Glutamatergic neuron (in vitro differentiated cells): ENCODE measurements around the gene PBX3. TPM values are rescaled to one million over a fixed set of nuclear protein-coding genes. Genes with fewer than 3 reads are reported as not detected.

ENCODE experiments used
- DNase-seq: peaks from one replicate; pipeline ENCODE4 v3.0.0; 2022
- H3K27ac Mint-ChIP-seq: one replicate; pipeline ENCODE4 v1.8.0; 2020; ENCODE audit warnings: mild to moderate bottlenecking, mixed read lengths, inconsistent platforms; ENCODE audit not compliant: unreplicated experiment
- H3K27me3 Mint-ChIP-seq: one replicate; pipeline ENCODE4 v1.8.0; 2020; ENCODE audit warnings: mild to moderate bottlenecking, moderate library complexity, mixed read lengths, inconsistent platforms; ENCODE audit not compliant: unreplicated experiment
- H3K36me3 Mint-ChIP-seq: one replicate; pipeline ENCODE4 v1.8.0; 2020; ENCODE audit warnings: mild to moderate bottlenecking, mixed read lengths, inconsistent platforms; ENCODE audit not compliant: unreplicated experiment
- H3K4me1 Mint-ChIP-seq: one replicate; pipeline ENCODE4 v1.8.0; 2020; ENCODE audit warnings: mild to moderate bottlenecking, low read depth, mixed read lengths, inconsistent platforms; ENCODE audit not compliant: unreplicated experiment
- H3K4me3 Mint-ChIP-seq: one replicate; pipeline ENCODE4 v1.8.0; 2020; ENCODE audit warnings: mild to moderate bottlenecking, mixed read lengths, inconsistent platforms; ENCODE audit not compliant: unreplicated experiment
- H3K9me3 Mint-ChIP-seq: one replicate; pipeline ENCODE4 v1.8.0; 2020; ENCODE audit warnings: mild to moderate bottlenecking, moderate library complexity, mixed read lengths, inconsistent platforms; ENCODE audit not compliant: unreplicated experiment
- total RNA-seq: library from RNA; stranded (reverse); fragmentation: NEBNext Ultra II Directional; extraction: Animal tissue kit (Norgen Biotek cat#: 25700); gene quantifications from one replicate; pipeline ENCODE4 v1.2.1, GENCODE V29; 2021; ENCODE audit not compliant: unreplicated experiment
- TF ChIP-seq, protein P1 (sequence below): fragments of 200-600 bp; sonication (generic); IDR thresholded peaks from one replicate; pipeline ENCODE4 v1.5.0; 2021; ENCODE audit not compliant: partially characterized antibody, unreplicated experiment

PBX3 gene
- total RNA-seq, 1 donor from 2014 or later = 51.2 TPM

DNA sequence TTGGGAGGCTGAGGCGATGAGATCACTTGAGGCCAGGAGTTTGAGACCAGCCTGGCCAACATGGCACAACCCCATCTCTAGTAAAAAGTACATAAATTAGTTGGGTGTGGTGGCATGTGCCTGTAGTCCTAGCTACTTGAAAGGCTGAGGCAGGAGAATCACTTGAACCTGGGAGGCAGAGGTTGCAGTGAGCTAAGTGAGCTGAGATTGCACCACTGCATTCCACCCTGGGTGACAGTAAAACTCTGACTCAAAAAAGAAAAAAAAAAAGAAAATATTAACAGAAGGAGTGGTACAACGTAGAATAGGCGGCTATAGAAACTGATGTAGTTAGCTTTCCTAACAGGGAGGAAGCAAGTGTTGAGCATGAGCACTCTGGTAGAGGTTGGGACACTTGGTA is 59.9 kb downstream of the PBX3 start:
- H3K9me3 Mint-ChIP-seq = no peaks in the 10 kb centered on the region
- no peaks in the 10 kb centered on the region for H3K4me1 Mint-ChIP-seq
- H3K27ac Mint-ChIP-seq = no peak overlapping the region
- TF ChIP-seq, protein P1, sequence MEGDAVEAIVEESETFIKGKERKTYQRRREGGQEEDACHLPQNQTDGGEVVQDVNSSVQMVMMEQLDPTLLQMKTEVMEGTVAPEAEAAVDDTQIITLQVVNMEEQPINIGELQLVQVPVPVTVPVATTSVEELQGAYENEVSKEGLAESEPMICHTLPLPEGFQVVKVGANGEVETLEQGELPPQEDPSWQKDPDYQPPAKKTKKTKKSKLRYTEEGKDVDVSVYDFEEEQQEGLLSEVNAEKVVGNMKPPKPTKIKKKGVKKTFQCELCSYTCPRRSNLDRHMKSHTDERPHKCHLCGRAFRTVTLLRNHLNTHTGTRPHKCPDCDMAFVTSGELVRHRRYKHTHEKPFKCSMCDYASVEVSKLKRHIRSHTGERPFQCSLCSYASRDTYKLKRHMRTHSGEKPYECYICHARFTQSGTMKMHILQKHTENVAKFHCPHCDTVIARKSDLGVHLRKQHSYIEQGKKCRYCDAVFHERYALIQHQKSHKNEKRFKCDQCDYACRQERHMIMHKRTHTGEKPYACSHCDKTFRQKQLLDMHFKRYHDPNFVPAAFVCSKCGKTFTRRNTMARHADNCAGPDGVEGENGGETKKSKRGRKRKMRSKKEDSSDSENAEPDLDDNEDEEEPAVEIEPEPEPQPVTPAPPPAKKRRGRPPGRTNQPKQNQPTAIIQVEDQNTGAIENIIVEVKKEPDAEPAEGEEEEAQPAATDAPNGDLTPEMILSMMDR = no peak
- no peaks in the 10 kb centered on the region for H3K36me3 Mint-ChIP-seq
- H3K27me3 Mint-ChIP-seq = peaks cover 2% of the 10 kb centered on the region
- no peak for DNase-seq
- no peak overlapping the region for H3K4me3 Mint-ChIP-seq

DNA sequence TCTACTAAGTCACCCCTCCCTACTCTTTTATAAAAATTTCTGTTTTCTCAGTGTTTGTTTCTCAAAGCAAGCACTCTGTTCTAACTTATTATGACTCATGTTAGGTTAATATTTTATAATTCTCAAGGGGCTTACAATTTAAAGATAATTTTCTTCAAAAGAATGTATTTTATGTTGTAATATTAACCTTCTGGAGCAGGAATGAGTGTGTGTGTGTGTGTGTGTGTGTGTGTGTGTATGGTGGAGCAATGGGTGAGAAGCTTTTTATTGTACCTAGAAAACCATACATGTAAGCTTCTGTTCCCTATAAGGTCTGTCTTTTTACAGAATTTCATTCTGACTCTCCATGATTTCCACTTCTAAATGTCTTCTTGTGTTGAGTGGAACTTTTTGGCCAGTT is 63.0 kb downstream of the PBX3 start:
- Mint-ChIP-seq H3K9me3 (no peaks in the 10 kb centered on the region), H3K4me3 (no peak overlapping the region), H3K27me3 (peaks cover 2% of the 10 kb centered on the region), H3K36me3 (no peaks in the 10 kb centered on the region), H3K27ac (no peak overlapping the region), H3K4me1 (no peaks in the 10 kb centered on the region)
- DNase-seq = no peak
- TF ChIP-seq, protein P1 = no peak

DNA sequence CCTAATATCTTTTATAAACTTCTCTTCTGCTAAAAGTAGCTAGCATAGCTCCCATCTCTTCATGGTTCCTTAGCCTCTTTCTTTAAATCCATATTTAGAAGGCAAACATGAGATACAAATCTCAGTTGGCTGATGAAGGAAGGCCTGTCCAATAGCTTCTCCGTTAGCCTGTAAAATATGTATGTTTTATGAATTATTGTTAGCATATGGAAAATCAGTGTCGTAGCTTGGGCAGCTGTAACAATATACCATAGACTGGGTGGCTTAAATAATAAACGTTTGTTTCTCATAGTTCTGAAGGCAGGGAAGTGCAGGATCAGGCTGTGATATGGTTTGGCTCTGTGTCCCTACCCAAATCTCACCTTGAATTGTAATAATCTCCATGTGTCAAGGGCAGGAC is 63.8 kb downstream of the PBX3 start:
- no peaks in the 10 kb centered on the region for H3K36me3 Mint-ChIP-seq
- no peak overlapping the region for H3K27ac Mint-ChIP-seq
- no peak overlapping the region for H3K4me3 Mint-ChIP-seq
- H3K27me3 Mint-ChIP-seq = peaks cover 2% of the 10 kb centered on the region
- no peaks in the 10 kb centered on the region for H3K9me3 Mint-ChIP-seq
- TF ChIP-seq, protein P1 = no peak
- DNase-seq = no peak
- H3K4me1 Mint-ChIP-seq = no peaks in the 10 kb centered on the region

DNA sequence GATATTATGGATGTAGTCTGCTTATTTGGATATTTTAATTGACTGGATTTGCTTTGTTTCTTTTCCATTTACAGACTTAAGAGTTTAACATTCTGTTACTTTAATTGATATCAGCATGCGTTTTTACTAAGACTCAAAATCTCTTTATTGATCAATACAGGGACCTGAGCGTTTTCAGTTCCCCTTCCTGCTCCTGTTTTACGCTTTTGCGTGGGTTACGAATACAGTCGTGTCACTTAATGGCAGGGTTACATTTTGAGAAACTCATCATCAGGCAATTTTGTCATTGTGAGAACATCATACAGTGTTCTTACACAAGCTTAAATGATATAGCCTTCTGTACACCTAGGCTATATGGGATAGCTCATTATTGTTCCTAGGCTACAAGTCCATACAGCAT is 65.2 kb downstream of the PBX3 start:
- Mint-ChIP-seq H3K9me3 (no peaks in the 10 kb centered on the region), H3K27ac (no peak overlapping the region), H3K27me3 (peaks cover 2% of the 10 kb centered on the region), H3K36me3 (no peaks in the 10 kb centered on the region), H3K4me3 (no peak overlapping the region), H3K4me1 (no peaks in the 10 kb centered on the region)
- DNase-seq = no peak
- TF ChIP-seq, protein P1 = no peak

DNA sequence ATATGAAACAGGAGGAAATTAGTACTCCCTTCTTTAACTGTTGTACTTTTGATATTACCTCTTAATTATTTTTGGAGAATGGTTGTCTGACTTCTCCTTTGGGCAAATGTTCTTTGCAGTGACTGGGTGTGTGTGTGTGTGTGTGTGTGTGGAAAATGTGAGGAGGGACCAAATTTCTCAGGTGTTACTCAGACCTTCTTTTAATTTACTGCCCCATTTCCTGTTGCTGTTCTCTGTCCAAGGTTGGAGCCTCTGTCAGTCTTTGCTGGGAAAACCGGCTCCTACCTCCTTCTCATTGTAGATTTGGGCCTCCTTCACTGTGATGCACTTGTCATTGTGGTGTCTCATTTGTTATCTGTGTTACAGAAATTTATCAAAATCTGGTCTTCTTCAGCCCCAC is 68.4 kb downstream of the PBX3 start:
- H3K4me3 Mint-ChIP-seq = no peak overlapping the region
- H3K4me1 Mint-ChIP-seq = no peaks in the 10 kb centered on the region
- TF ChIP-seq, protein P1 = no peak
- DNase-seq = no peak
- H3K27me3 Mint-ChIP-seq = no peaks in the 10 kb centered on the region
- H3K9me3 Mint-ChIP-seq = no peaks in the 10 kb centered on the region
- H3K27ac Mint-ChIP-seq = no peak overlapping the region
- H3K36me3 Mint-ChIP-seq = no peaks in the 10 kb centered on the region
